Fibroblast of mammary gland (primary cell): ENCODE measurements around the gene HIRA.
"Not testable (repeated sequence)": the region's sequence is repeated elsewhere in the genome, so short reads cannot be mapped to it uniquely, and the experiment has no call there.

Source experiments
- DNase-seq: peaks from one replicate; pipeline ENCODE4 v3.0.0-alpha.2; 2010; ENCODE audit warnings: low read depth
- H3K4me3 ChIP-seq: 2 replicates; pipeline ENCODE4 v1.5.1; 2011; ENCODE audit warnings: low read depth, mild to moderate bottlenecking, low read length, moderate library complexity; ENCODE audit not compliant: control insufficient read depth
- CTCF ChIP-seq: conservative IDR thresholded peaks from 2 replicates; pipeline ENCODE4 v1.5.1; 2011; ENCODE audit warnings: low read depth, low read length, inconsistent platforms; ENCODE audit not compliant: control insufficient read depth, insufficient read depth

Gene HIRA

GRCh38 chr22:19371893-19372292 is 59.6 kb downstream of the HIRA start:
- no peak overlapping the region for H3K4me3 ChIP-seq
- TF ChIP-seq CTCF = no peak
- DNase-seq = no peak

- no peak for TF ChIP-seq CTCF
- DNase-seq = no peak
- H3K4me3 ChIP-seq = no peak overlapping the region
These were observed 62.7 kb downstream of the HIRA start for GRCh38 chr22:19368876-19369275.

GRCh38 chr22:19367763-19368367 is 63.7 kb downstream of the HIRA start:
- no peak for DNase-seq
- no peak overlapping the region for H3K4me3 ChIP-seq
- TF ChIP-seq CTCF = no peak

GRCh38 chr22:19363541-19363940 is 68.0 kb downstream of the HIRA start:
- H3K4me3 ChIP-seq, DNase-seq: not testable (repeated sequence)

- TF ChIP-seq CTCF = no peak
- DNase-seq = no peak
- H3K4me3 ChIP-seq = no peak overlapping the region
These were observed 69.9 kb downstream of the HIRA start for GRCh38 chr22:19361501-19362103.

- no peak overlapping the region for H3K4me3 ChIP-seq
- DNase-seq = no peak
- no peak for TF ChIP-seq CTCF
These were observed 70.7 kb downstream of the HIRA start for GRCh38 chr22:19360862-19361261.

- TF ChIP-seq CTCF = no peak
- no peak for DNase-seq
- H3K4me3 ChIP-seq = no peak overlapping the region
These were observed 71.2 kb downstream of the HIRA start for GRCh38 chr22:19360300-19360792.
